HPDE6-E6E7 (cell line): ENCODE data around the gene FGD4.
A peak's percentile ranks its signal among the peaks of the same experiment; 100 is the strongest.

ENCODE experiments used
- DNase-seq: peaks from one replicate; pipeline ENCODE4 v3.0.0; 2011; ENCODE audit warnings: missing footprints; ENCODE audit errors: extremely low spot score

FGD4 gene

DNA sequence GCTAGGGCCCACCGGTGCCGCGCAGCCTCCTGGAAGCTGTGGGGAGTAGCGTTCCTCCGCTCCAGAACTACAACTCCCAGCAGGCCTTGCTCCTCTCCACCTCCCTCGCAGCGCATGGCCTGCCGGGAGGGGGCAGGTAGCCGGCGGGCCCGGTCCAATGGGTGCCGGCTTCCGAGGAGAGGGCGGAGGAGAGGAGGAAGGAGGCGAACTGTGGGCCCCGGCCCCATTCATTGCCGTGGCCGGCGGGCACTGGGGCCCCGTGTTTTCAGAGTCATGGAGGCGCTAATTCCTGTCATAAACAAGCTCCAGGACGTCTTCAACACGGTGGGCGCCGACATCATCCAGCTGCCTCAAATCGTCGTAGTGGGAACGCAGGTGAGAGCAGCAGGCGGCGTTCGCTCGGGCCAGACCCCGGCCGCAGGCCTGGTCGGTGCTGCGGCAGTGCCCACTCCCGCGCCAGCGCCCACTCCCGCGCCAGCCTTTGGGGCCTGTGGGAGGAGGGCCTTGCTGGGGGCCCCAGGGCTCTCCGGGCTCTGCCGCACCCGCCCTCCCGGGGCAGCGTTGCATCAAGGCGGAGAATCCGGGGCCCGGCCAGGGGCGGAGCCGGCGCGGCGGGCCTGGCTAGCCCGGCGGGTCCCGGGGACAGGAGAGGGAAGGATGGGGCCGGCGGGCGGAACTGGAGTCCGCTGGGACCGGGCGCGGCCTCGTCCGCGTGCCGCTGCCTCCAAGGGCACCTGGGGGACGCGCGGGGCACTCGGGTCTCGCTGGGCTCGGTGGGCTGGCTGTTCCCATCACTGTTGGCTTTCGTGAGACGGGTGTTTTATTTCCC lies 279.9 kb downstream of the FGD4 start, which contains the start of gene DNM1L:
TSS of gene DNM1L (plus strand) at position 211 of the 829 bp plus-strand sequence. CDS start at position 274, 63 bp downstream.
- DNase-seq: peak; percentile 90

DNA sequence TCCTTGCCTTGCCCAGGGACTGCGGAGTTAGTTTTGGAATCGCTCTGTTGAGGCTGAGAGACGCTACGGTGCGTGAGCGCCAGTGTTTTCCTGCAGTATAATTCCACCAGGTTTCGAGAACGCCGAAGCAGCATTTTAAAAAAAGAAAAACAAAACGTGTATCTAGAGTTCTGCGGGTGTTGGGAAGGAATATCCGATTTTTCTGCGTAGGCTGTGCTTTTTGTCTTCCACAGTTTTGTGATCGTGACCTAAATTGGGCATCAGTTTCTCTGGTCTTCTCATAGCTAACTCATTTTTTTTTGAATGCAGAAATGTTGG lies 280.5 kb downstream of the FGD4 start:
- DNase-seq: no peak

DNA sequence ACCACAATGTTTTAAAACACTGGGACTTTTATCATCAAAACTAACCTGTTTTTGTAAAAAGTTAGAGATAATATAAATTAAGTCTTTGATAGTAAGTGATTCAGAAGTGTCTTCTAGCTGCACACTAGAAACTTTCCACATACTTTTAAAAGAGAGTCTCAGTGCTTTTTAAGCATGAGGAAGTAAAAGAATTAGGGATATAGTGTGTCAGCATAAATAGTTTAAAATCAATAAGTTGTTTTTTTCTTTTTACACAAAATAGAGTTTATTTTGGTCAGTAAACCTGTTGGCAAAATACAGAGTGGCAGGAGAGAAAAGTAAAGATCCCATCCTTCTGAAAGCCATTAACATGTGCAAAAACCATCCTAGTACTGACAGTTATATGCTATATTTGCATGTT lies 281.4 kb downstream of the FGD4 start:
- DNase-seq: no peak

DNA sequence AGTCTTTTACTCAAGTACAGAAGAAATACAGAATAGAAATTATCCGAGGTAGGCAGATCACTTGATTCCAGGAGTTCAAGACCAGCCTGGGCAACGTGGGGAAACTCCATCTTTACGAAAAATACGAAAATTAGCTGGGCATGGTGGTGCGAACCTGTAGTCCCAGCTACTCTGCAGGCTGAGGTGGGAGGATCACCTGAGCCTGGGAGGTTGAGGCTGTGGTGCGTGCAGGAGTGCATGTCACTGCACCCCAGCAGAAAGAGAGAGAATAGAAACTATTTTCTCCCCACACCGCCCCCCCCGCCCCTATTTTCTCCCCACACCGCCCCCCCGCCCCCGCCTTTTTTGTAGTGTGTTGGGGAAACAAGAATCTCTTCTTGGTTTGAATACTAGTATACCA lies 281.9 kb downstream of the FGD4 start:
- DNase-seq: no peak

DNA sequence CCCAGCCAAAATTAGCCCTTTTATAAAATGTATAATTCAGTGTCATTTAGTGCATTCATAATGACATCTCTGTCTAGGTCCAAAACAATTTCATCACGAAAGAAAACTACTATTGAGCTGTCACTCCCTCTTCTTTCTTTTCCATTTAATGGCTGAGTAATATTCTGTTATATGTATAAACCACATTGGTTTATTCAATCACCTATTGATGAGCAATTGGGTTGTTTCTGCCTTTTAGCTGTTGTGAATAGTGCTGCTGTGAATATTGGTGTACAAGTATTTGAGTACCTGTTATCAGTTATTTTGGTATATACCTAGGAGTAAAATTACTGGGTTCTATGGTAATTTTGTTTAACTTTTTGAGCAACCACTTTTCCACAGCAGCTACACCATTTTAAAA lies 287.0 kb downstream of the FGD4 start:
- DNase-seq: no peak

DNA sequence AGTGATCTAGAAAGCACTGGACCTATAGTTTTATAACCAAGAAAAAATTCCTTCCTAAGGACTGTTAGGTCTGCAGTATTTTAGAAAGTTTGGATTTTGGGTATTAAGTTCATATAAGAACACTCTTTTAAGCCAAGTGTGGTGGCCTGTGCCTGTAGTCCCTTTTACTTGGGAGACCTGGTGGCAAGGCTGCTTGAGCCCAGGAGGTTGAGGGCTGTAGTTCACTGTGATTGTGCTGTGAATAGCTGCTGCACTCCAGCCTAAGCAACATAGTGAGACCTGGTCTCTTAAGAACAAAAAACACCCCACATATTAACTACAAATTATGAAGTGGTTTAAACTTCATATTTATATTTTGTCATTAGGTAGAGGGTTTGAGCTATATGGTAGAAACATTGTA lies 289.4 kb downstream of the FGD4 start:
- DNase-seq: no peak

DNA sequence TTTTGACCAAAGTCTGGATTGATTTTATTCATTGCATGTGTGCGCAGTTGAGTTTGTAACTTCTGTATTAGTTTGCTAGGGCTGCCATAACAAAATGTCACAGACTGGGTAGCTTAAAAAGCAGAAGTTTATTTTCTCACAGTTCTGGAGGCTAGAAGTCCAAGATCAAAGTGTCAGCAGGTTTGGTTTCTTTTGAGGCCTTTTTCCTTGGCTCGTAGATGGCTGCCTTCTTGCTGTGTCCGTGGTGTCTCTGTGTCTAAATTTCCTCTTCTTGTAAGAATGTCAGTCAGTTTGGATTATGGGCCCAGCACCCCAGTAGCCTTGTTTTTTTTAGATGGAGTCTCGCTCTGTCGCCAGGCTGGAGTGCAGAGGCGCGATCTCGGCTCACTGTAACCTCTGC lies 291.6 kb downstream of the FGD4 start:
- no peak for DNase-seq

DNA sequence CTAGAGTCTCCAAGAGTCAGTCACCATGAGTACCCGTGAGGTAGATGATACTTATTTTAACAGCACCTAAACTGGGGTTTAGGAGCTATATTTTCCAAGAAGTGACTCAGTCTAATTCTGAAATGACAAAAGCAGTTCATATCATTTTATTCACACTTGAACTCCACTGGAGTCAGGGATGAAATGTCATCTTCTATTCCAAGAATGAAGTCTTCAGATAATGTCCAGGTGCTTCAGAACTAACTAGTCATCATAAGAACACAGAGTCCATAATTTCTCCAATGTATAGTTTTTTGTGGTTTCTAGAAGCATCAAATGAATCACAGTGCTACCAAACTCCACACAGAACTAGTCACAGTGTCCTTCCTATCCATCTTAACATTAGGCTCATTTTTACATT lies 293.0 kb downstream of the FGD4 start:
- no peak for DNase-seq

DNA sequence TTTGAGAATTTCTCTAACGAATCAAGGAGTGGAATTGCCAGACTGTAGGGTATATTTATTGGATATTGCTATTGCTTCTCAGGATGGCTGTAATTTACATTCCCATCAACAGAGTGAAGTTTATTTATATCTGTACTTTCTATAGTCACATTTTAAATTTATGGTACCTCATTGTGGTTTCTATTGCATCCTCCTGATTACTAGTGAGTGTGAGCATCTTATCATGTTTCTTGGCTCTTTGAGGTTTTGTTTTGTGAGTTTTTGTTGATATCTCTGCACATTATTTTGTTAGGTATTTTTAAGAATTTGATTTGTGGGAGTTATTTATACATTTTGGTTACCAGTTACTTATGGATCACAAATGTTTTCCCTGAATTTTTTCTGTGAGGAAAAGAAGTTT lies 293.7 kb downstream of the FGD4 start:
- no peak for DNase-seq
